Stimulated activated CD4-positive, alpha-beta T cell treated with anti-CD3 and anti-CD28 coated beads, TNF-alpha, amount 100 ng/mL, for 24 hours (primary cell): Measurements from ENCODE around the gene NXNL2.

Source experiments
- DNase-seq, 3 experiments: peaks; one replicate each; pipeline ENCODE4 v3.0.0-alpha.2; 2020; ENCODE audit warnings: low read depth in 3 of 3

The NXNL2 gene

DNA sequence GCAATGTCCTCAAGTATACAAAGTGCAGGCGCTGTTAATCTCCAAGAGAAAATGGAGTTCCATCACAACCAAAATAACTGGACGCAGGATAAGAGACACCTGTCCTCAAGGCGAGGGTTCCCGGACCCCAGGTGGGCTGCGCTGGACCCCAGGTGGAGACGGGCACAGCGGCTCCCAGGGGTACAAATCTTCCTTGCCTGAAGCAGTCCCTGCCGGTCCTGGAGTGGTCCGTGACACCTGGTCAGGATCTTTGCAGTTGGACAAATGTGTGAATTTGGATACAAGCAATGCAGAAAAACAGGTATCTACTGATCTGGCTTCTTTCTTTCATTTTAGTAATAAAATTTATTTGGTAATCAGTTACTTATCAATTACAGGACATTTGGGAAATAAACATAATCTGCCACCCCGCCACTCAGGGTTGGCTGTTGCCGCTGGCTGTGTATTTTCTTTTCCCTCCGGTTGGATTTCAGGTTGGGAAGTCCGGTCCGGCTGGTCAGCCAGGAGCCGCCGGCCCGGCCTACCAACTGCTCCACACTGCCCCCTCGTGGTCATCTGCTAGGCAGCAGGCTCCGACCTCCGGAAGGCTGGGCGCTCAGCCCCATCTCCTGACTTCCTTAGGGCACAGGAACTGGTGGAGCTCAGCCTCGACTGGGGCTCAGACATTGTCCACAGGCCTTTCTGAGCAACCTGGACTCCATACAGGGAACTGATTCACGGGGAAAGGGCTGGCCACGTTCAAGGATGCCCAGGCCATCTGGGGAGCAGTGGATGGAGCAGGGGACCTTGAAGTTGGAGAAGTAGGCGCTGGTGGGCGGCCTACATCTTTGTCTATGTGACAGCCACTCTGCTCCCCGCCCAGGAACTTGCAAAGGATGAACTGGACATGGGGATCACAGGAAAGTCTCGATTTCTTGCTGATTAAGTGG lies 43.4 kb downstream of the NXNL2 start:
- DNase-seq = peak; percentile 30 to 61 (median 46)

DNA sequence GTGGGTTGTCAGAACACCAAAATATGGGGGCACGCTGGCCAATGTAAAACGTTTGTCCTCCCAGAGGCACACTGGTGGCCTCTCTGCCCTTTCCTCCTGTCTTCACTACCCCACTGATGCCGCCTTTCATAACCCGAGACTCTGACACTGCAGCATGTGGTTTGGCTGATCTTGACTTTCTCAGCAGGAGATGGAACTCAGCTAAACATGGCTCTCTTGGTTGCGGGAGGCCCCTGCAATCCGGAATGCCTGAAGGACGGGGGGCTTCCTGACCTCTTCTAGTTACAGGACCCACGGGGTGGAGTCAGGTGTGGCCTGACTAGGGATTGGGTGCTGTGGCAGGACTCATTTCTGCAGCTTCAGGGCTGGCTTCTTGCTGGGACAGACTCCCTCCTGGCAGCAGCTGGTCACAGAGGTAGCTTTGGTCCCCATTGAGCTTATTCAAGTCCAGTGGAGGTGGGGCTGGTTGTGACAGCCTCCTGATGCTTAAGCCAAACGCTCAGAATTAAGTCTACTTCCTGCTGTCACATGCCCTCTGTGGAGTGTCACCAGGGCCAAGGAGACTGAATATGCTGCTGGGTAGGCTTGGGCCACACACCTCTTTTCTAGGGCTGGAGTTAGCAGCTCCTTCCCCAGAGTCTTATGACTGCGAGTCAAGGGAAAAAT lies 44.2 kb downstream of the NXNL2 start:
- DNase-seq = no peak

DNA sequence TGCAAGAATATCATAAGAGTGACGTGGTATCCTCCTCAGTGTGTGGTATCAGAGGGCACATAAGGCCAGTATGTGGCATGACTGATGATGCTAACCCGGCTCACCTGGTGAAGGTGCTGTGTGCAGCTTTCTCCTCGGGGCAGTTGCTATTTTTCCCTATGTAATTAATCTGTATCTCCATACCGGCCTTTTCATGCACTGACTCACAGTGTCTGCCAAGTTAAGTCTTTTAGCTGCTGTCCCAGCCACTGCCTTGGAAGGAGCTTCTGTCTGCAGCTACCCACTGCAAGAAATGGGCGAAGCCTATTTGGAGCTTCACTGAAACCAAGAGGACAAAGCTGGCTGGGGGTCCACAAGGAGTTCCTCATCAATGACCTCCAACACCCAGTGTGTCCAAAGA lies 46.0 kb downstream of the NXNL2 start:
- no peak for DNase-seq

DNA sequence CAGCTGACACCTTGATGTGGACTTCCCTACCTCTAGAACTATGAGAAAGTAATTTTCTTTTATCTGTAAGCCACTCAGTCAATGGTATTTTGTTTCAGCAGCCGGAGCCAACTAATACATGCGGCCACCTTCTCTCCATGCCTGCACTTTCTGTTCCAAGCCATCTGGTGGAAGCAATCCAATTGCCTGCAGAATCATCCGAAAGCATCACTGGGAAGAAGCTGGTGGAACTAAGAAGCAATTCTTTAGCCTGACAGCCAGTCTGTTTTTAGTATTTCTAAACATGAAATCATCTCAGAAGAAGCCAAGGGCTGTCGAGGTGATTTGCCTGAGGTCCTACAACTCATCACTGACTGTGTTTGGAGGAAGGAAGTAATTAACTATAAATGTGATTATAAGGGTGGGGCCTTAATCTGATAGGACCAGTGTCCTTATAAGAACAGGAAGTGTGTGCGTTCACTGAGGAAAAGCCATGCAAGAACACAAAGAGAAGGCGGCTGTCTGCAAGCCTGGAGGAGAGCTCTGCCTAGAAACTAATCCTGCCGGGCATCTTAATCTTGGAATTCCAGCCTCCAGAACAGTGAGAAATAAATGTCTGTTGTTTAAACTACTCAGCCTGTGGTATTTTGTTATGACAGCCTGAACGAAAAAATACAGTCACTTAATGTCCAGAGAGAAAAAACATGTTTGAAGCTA lies 49.1 kb downstream of the NXNL2 start:
- DNase-seq = no peak

DNA sequence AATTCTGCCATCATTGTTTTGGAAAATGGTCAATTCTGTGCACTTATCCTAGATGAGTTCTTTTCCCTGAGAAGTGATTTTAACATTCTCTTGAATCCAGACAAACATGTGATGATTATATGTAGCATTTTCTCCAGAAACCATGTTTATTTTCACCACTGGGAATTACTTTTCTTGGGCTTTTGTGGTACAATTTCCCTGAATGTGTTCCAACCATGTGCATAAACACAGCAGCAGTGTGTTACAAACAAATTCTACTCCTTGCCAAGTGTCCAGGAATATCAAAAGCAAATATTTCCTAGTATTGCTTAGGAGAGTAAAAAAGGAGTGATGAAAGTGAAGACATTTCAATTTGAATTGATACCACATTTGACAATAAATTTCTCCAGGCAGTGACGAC lies 50.4 kb downstream of the NXNL2 start:
- DNase-seq = no peak

DNA sequence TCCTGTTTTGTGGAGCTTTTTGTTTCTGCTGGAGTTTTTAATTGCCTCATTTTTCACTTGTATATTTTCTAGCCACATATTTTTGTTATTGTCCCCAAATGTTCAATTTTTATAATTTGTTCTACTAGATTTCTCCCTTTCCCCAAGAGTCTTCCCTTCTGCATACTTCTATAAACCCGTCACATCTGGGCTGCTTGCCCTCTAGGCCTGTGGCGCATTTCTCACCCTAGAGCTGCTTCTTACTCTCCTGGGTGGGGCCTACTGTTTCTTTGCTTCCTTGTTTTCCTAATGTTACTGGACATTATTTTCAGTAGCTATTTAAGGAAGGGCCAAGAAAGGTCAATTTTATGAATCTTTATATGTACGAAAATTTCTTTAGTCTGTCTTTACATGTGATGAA lies 51.5 kb downstream of the NXNL2 start:
- DNase-seq = no peak

DNA sequence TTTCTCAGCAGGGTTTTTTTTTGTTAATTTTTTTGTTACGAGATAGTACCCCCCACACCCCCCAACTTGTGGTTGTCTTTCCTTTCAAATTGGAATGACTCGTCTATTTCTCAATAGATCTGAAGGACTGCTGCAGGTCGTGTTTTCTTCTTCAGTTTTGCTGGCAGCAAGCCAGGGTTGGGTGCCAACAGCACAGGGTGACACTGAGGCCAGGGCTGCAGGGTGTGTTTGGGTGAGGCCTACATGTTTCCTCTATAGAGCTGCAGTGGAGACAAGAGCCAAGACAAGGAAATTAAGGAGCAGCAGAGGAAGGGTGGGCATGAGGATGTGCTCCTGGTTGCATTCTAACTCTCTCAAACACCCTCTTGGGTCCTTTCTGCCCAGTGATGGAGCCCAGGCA lies 52.2 kb downstream of the NXNL2 start:
- no peak for DNase-seq

DNA sequence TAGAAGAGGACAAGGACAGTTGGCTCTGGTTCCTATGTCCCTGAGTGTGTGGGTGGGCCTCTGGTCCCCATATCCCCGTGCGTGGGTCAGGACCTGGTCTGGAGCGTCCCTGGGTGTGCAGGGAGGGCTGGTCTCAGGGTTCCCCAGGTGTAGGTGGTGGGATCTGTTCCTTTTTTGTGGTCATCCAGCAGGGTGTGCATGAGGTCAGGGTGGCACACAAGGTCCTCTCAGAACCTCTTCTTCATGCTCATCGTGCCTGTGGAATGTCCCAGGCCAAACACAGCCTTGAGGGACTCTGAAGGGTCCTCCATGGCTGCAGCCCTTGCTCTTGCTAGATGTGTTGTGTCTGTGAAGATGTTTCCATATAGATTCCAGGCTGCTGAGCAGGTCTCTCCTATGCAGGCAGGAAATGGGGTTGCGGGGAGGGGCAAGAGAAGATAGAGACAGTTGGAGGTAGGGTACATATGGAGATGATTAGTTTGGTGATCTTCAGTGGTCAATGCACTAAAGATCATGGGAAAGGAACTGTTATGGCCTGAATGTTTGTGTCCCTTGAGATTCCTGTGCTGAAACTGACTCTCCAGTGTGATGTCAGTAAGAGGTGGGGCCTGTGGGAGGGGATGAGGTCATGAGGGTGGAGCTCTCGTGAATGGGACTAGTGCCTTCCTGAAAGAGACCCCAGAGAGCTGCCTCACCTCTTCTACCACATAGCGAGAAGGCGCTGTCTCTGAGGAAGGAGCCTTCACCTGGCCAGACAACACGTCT lies 53.1 kb downstream of the NXNL2 start:
- DNase-seq = no peak

DNA sequence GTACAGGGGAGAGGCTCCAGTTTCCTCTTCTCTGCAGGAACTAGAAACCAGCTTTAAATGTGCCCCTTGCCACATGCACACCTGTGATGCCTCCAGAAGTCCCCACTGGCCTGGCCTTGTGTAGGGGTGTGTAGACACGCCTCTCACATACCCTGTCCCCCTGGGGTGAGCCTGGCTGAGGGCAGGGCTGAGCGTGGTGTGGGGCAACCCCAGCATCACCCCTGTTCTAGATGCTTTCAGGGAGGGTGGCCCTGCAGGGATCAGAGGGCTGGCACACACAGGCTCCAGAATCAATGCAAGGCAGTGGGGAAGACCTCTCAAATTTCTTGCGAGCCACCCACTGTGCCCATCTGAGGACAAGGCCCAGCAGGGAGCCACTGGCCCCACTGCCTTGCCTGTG lies 54.7 kb downstream of the NXNL2 start:
- DNase-seq = no peak

DNA sequence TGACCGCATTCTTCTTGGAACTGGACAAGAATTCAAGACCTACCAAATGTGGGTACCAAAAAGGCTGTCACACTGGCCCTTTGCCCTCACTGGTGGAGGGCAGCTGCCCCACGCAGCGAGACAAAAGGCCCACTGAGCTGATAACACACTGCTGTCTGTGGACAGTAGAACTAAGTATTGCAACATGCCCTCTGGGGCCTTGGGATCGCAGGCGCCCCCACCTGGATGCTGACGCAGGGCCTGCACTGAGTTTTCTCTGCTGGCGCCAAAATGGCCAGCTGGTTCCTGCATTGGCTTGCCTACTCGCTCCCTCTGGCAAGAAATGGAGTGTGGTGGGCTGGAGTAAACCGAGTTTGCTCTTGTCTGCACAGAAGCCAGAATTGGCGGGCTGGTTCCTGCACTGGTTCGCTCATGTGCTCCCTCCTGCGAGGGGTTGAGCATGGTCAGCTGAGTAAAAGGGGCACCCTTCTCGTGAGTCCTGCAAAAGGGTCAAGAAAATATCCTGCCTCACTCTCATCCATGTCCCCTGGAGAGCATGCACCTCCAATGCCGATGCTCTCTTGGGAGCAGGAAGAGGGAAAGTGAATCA lies 55.7 kb downstream of the NXNL2 start:
- DNase-seq = peak in 1 of 3 experiments; percentile 4

DNA sequence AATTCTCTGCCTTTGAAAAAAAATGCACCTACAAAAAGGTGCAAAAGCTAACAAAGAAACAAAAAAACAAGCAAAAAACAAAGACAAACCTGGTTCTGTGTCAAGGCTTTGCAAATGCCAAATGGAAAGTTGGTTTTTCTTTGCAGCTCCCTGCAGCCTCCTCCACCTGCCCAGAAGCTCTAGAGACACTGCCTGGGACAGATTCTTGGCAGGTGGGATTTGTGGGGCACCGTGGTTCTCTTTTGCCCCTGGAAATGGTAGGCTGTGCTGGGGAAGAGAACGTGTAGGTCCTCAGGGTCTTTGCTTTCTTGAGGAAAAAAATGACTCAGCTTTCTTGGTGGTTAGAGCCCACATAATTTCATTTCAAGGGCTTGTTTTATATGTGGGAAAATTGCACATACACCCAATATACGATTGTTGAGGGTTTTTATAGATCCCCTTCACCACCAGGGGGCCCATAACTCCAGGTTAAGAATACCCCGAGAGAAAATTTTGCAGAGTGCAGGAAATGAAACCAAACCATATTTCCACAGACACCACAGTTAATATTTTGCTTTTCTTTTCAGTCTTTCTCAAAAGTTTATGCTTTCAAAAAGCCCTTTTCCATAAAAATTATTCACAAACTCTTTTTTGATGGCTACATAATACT lies 58.7 kb downstream of the NXNL2 start:
- DNase-seq = peak; percentile 31 to 38 (median 36)
